ENCODE data around the gene SH3GL2.

- no peak for TF ChIP-seq EZH2 (IDR thresholded peaks at IDR 0.05; ENCODE audit: borderline replicate concordance, insufficient read depth, low read depth, low read length, poor library complexity, severe bottlenecking)
- TF ChIP-seq, protein P1, sequence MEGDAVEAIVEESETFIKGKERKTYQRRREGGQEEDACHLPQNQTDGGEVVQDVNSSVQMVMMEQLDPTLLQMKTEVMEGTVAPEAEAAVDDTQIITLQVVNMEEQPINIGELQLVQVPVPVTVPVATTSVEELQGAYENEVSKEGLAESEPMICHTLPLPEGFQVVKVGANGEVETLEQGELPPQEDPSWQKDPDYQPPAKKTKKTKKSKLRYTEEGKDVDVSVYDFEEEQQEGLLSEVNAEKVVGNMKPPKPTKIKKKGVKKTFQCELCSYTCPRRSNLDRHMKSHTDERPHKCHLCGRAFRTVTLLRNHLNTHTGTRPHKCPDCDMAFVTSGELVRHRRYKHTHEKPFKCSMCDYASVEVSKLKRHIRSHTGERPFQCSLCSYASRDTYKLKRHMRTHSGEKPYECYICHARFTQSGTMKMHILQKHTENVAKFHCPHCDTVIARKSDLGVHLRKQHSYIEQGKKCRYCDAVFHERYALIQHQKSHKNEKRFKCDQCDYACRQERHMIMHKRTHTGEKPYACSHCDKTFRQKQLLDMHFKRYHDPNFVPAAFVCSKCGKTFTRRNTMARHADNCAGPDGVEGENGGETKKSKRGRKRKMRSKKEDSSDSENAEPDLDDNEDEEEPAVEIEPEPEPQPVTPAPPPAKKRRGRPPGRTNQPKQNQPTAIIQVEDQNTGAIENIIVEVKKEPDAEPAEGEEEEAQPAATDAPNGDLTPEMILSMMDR (IDR thresholded peaks at IDR 0.05) = no peak
These were observed 1.3 kb downstream of the SH3GL2 start for GRCh38 chr9:17580119-17580518.
